Liver (tissue), 2 donors: ENCODE measurements around the gene MOB1B.

Experiments used
- FOXA1 ChIP-seq: IDR thresholded peaks from 2 replicates; pipeline ENCODE4 v1.6.1; 2016; ENCODE audit warnings: antibody characterized with exemption
- TF ChIP-seq, protein P1 (sequence below): fragments of 150-350 bp; IDR thresholded peaks from 2 replicates; pipeline ENCODE4 v1.5.1; 2017; ENCODE audit warnings: improper control_type of control experiment, low read depth, low read length; ENCODE audit not compliant: missing input control
- TF ChIP-seq, protein P2 (sequence below): IDR thresholded peaks from 2 replicates; pipeline ENCODE4 v1.6.1; 2016; ENCODE audit warnings: antibody characterized with exemption
- TF ChIP-seq, protein P3 (sequence below): IDR thresholded peaks from 2 replicates; pipeline ENCODE4 v1.6.1; 2016; ENCODE audit warnings: antibody characterized with exemption, mild to moderate bottlenecking
- TF ChIP-seq, protein P4 (sequence below): IDR thresholded peaks from 2 replicates; pipeline ENCODE4 v1.6.1; 2016; ENCODE audit warnings: antibody characterized with exemption
- donor health status: healthy.

DNA sequence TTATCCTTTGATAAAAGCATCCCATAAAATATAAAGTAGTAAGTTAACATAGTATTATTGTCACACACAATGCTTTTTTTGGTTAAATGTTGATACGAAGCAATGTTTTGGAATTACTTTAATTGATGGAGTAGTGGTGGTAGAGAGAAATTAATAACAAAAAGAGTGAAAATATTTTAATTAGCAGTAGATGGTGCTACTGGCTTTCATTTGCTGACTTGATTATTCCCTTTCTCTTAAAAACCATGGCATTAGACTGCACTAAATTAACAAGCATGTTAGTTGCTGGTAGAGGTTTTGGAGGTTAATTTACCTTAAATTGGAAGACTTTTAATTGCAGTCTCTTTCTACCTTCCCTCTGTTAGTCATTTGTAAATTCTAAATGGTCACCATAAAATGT lies 82.4 kb downstream of the MOB1B start:
- TF ChIP-seq, protein P1, sequence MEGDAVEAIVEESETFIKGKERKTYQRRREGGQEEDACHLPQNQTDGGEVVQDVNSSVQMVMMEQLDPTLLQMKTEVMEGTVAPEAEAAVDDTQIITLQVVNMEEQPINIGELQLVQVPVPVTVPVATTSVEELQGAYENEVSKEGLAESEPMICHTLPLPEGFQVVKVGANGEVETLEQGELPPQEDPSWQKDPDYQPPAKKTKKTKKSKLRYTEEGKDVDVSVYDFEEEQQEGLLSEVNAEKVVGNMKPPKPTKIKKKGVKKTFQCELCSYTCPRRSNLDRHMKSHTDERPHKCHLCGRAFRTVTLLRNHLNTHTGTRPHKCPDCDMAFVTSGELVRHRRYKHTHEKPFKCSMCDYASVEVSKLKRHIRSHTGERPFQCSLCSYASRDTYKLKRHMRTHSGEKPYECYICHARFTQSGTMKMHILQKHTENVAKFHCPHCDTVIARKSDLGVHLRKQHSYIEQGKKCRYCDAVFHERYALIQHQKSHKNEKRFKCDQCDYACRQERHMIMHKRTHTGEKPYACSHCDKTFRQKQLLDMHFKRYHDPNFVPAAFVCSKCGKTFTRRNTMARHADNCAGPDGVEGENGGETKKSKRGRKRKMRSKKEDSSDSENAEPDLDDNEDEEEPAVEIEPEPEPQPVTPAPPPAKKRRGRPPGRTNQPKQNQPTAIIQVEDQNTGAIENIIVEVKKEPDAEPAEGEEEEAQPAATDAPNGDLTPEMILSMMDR: no peak
- TF ChIP-seq, protein P2, sequence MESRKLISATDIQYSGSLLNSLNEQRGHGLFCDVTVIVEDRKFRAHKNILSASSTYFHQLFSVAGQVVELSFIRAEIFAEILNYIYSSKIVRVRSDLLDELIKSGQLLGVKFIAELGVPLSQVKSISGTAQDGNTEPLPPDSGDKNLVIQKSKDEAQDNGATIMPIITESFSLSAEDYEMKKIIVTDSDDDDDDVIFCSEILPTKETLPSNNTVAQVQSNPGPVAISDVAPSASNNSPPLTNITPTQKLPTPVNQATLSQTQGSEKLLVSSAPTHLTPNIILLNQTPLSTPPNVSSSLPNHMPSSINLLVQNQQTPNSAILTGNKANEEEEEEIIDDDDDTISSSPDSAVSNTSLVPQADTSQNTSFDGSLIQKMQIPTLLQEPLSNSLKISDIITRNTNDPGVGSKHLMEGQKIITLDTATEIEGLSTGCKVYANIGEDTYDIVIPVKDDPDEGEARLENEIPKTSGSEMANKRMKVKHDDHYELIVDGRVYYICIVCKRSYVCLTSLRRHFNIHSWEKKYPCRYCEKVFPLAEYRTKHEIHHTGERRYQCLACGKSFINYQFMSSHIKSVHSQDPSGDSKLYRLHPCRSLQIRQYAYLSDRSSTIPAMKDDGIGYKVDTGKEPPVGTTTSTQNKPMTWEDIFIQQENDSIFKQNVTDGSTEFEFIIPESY: no peak
- TF ChIP-seq, protein P3, sequence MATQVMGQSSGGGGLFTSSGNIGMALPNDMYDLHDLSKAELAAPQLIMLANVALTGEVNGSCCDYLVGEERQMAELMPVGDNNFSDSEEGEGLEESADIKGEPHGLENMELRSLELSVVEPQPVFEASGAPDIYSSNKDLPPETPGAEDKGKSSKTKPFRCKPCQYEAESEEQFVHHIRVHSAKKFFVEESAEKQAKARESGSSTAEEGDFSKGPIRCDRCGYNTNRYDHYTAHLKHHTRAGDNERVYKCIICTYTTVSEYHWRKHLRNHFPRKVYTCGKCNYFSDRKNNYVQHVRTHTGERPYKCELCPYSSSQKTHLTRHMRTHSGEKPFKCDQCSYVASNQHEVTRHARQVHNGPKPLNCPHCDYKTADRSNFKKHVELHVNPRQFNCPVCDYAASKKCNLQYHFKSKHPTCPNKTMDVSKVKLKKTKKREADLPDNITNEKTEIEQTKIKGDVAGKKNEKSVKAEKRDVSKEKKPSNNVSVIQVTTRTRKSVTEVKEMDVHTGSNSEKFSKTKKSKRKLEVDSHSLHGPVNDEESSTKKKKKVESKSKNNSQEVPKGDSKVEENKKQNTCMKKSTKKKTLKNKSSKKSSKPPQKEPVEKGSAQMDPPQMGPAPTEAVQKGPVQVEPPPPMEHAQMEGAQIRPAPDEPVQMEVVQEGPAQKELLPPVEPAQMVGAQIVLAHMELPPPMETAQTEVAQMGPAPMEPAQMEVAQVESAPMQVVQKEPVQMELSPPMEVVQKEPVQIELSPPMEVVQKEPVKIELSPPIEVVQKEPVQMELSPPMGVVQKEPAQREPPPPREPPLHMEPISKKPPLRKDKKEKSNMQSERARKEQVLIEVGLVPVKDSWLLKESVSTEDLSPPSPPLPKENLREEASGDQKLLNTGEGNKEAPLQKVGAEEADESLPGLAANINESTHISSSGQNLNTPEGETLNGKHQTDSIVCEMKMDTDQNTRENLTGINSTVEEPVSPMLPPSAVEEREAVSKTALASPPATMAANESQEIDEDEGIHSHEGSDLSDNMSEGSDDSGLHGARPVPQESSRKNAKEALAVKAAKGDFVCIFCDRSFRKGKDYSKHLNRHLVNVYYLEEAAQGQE: no peak
- TF ChIP-seq FOXA1: no peak
- TF ChIP-seq, protein P4, sequence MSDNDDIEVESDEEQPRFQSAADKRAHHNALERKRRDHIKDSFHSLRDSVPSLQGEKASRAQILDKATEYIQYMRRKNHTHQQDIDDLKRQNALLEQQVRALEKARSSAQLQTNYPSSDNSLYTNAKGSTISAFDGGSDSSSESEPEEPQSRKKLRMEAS: no peak
